SK-N-MC (cell line): ENCODE measurements around the gene SLC16A2.

Experiments used
- EZH2 ChIP-seq: fragments of 200-600 bp; sonication (generic); IDR thresholded peaks from one replicate; pipeline ENCODE4 v1.6.1; 2017; ENCODE audit warnings: antibody characterized with exemption
- FOXP2 ChIP-seq: optimal IDR thresholded peaks from 2 replicates; pipeline ENCODE3; 2011; ENCODE audit warnings: mild to moderate bottlenecking, moderate library complexity; ENCODE audit not compliant: insufficient read depth; ENCODE audit errors: extremely low read length, control extremely low read depth
- POLR2AphosphoS5 ChIP-seq: IDR thresholded peaks from 2 replicates; pipeline ENCODE4 v1.6.1; 2012; ENCODE audit warnings: mild to moderate bottlenecking, low read depth, low read length, borderline replicate concordance

DNA sequence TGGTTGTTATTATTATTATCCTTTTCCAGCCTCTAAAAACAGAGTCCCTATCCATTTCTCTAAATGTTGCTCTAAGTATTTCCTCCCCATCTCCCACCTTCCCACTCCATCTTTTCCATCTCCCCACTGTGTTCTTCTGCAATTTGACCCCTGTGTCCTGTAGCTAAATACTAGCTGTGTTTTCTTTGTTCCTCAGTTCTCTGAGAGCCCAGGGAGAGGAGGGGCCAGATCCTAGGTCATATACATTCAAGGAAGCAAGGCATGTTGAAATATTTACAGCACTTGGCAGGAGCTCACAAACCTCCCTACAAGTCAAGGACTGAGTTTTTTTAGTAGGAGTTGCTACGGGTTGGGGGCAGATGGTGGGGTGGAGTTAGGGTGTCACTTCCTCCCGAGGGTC is 10.5 kb downstream of the SLC16A2 start:
- TF ChIP-seq EZH2: no peak
- TF ChIP-seq POLR2AphosphoS5: no peak
- TF ChIP-seq FOXP2: no peak
